ENCODE measurements around the gene NSMF. TPM values are rescaled to one million over a fixed set of nuclear protein-coding genes. Genes with fewer than 3 reads are reported as not detected.
A peak's percentile ranks its signal among the peaks of the same experiment; 100 is the strongest.

NSMF gene
- total and polyA plus RNA-seq, 2 donors (not counting 1 experiment from before 2014, with no cell fraction given) = 28.7 to 59.4 TPM

GRCh38 chr9:137445275-137445807, 13.8 kb downstream of the NSMF start:
- H3K27me3 Mint-ChIP-seq = peaks cover 11% of the 10 kb centered on the region
- H3K27ac ChIP-seq (ENCODE audit: low read length in 2 of 2) = no peak overlapping the region
- H2AFZ ChIP-seq (ENCODE audit: insufficient read depth, low read depth, low read length, poor library complexity, severe bottlenecking) = no peak overlapping the region
- H3K79me2 ChIP-seq (ENCODE audit: control insufficient read depth, insufficient read depth, low read length) = no peaks in the 10 kb centered on the region
- H3K4me1 ChIP-seq (ENCODE audit: control insufficient read depth in 2 of 2, insufficient read depth in 2 of 2, low read length in 2 of 2) = peaks cover 7 to 23% of the 10 kb centered on the region in 2 donors
- WGBS (ENCODE audit: insufficient coverage) = 43% methylated on average over 8 of the region's 14 CpGs
- no peaks in the 10 kb centered on the region for H3K36me3 ChIP-seq (replicated peaks in 1 of 2; ENCODE audit: control extremely low read depth in 1 of 2, control insufficient read depth in 1 of 2, extremely low read depth in 1 of 2, insufficient read depth in 2 of 2, low read length in 1 of 2)
- ChIA-PET POLR2A (no interaction called here), CTCF (interaction anchor here (0.6 to 2.6 kb wide), 6 partner anchors 9 to 152 kb away, joined by 3 to 15 read pairs (median 5); partner anchors contain the start of genes EXD3, NOXA1 and NRARP)
- H3K9me3 ChIP-seq (ENCODE audit: control extremely low read depth in 1 of 3, control insufficient read depth in 2 of 3, insufficient read depth in 1 of 3, low read length in 2 of 3) = peaks cover 0 to 3% (median 0%) of the 10 kb centered on the region in 3 donors
- peak; percentile 83 for TF ChIP-seq CTCF (IDR thresholded peaks at IDR 0.05)
- TF ChIP-seq EZH2 (IDR thresholded peaks at IDR 0.05; ENCODE audit: borderline replicate concordance, insufficient read depth, low read depth, low read length, poor library complexity, severe bottlenecking) = no peak
- ATAC-seq (ENCODE audit: low read depth) = peak; percentile 89
- no peak overlapping the region for H3K9ac ChIP-seq (ENCODE audit: low read length)
- H3K9me3 Mint-ChIP-seq (ENCODE audit: insufficient read depth) = no peaks in the 10 kb centered on the region
- intact Hi-C loops (cut with micrococcal nuclease) = loop anchor here (1.0 to 2.0 kb wide), 4 partner anchors 22 to 209 kb away; partner anchors contain the start of genes EXD3 and NOXA1
- H3K4me3 ChIP-seq (ENCODE audit: control extremely low read depth in 1 of 5, extremely low read depth in 1 of 5, insufficient read depth in 1 of 5, low read depth in 2 of 5, low read length in 4 of 5) = no peak overlapping the region
- H3K27ac Mint-ChIP-seq = no peak overlapping the region
- H3K27me3 ChIP-seq (replicated peaks in 1 of 4; ENCODE audit: control extremely low read depth in 1 of 4, control insufficient read depth in 3 of 4, insufficient read depth in 4 of 4, low read length in 3 of 4) = peaks cover 0 to 20% (median 7%) of the 10 kb centered on the region in 4 experiments
- H3K4me1 Mint-ChIP-seq = peaks cover 8% of the 10 kb centered on the region
- H4K20me1 ChIP-seq (ENCODE audit: control insufficient read depth, insufficient read depth, low read length, poor library complexity, severe bottlenecking) = no peaks in the 10 kb centered on the region
- no peak overlapping the region for H3K4me3 Mint-ChIP-seq
- peak; percentile 88 for DNase-seq
- H3K4me2 ChIP-seq (replicated peaks; ENCODE audit: low read depth, low read length, poor library complexity, severe bottlenecking) = peak overlapping the region; percentile 39

GRCh38 chr9:137444106-137444790, 14.9 kb downstream of the NSMF start:
- no peak overlapping the region for H3K27ac Mint-ChIP-seq
- DNase-seq = no peak

More at GRCh38 chr9:137444106-137444790, 14.9 kb downstream of the NSMF start:
- peaks cover 11% of the 10 kb centered on the region for H3K27me3 Mint-ChIP-seq
- Histone ChIP-seq H3K9me3 (ENCODE audit: control extremely low read depth in 1 of 3, control insufficient read depth in 2 of 3, insufficient read depth in 1 of 3, low read length in 2 of 3) (peaks cover 0 to 3% (median 0%) of the 10 kb centered on the region in 3 donors), H3K36me3 (replicated peaks in 1 of 2; ENCODE audit: control extremely low read depth in 1 of 2, control insufficient read depth in 1 of 2, extremely low read depth in 1 of 2, insufficient read depth in 2 of 2, low read length in 1 of 2) (no peaks in the 10 kb centered on the region), H3K27me3 (replicated peaks in 1 of 4; ENCODE audit: control extremely low read depth in 1 of 4, control insufficient read depth in 3 of 4, insufficient read depth in 4 of 4, low read length in 3 of 4) (peaks cover 0 to 20% (median 7%) of the 10 kb centered on the region in 4 experiments), H2AFZ (ENCODE audit: insufficient read depth, low read depth, low read length, poor library complexity, severe bottlenecking) (no peak overlapping the region), H3K27ac (ENCODE audit: low read length in 2 of 2) (no peak overlapping the region), H4K20me1 (ENCODE audit: control insufficient read depth, insufficient read depth, low read length, poor library complexity, severe bottlenecking) (no peaks in the 10 kb centered on the region), H3K79me2 (ENCODE audit: control insufficient read depth, insufficient read depth, low read length) (no peaks in the 10 kb centered on the region), H3K4me1 (ENCODE audit: control insufficient read depth in 2 of 2, insufficient read depth in 2 of 2, low read length in 2 of 2) (peaks cover 7 to 18% of the 10 kb centered on the region in 2 donors), H3K9ac (ENCODE audit: low read length) (no peak overlapping the region), H3K4me3 (ENCODE audit: control extremely low read depth in 1 of 5, extremely low read depth in 1 of 5, insufficient read depth in 1 of 5, low read depth in 2 of 5, low read length in 4 of 5) (no peak overlapping the region), H3K4me2 (replicated peaks; ENCODE audit: low read depth, low read length, poor library complexity, severe bottlenecking) (no peak overlapping the region)
- TF ChIP-seq EZH2 (IDR thresholded peaks at IDR 0.05; ENCODE audit: borderline replicate concordance, insufficient read depth, low read depth, low read length, poor library complexity, severe bottlenecking) (no peak), CTCF (IDR thresholded peaks at IDR 0.05) (no peak)
- H3K4me1 Mint-ChIP-seq = peaks cover 8% of the 10 kb centered on the region
- ATAC-seq (ENCODE audit: low read depth) = no peak
- CTCF ChIA-PET = interaction anchor here (0.6 to 3.3 kb wide), 8 partner anchors 8 to 225 kb away, joined by 3 to 23 read pairs (median 5); partner anchors contain the start of genes EXD3, NOXA1 and NRARP
- POLR2A ChIA-PET = interaction anchor here (0.5 kb wide), 1 partner anchor 38 kb away, joined by 4 read pairs; no protein-coding TSS in a partner anchor
- intact Hi-C loops (cut with micrococcal nuclease) = loop anchor here (2.0 kb wide), 1 partner anchor 157 kb away; no protein-coding TSS in a partner anchor
- 86% methylated on average over 12 of the region's 14 CpGs for WGBS (ENCODE audit: insufficient coverage)
- no peak overlapping the region for H3K4me3 Mint-ChIP-seq
- H3K9me3 Mint-ChIP-seq (ENCODE audit: insufficient read depth) = no peaks in the 10 kb centered on the region

All from B cell (primary cell).